GM20431 (cell line): ENCODE measurements around the gene RHOBTB3.

Source experiments
- in situ Hi-C: fragments of 300-500 bp; cut with MseI, MboI; formaldehyde crosslinking; loops from one replicate; pipeline ENCODE4 v1.15.0; 2020; ENCODE audit warnings: low sequenced_read_pairs; ENCODE audit not compliant: unreplicated experiment

RHOBTB3 gene

DNA sequence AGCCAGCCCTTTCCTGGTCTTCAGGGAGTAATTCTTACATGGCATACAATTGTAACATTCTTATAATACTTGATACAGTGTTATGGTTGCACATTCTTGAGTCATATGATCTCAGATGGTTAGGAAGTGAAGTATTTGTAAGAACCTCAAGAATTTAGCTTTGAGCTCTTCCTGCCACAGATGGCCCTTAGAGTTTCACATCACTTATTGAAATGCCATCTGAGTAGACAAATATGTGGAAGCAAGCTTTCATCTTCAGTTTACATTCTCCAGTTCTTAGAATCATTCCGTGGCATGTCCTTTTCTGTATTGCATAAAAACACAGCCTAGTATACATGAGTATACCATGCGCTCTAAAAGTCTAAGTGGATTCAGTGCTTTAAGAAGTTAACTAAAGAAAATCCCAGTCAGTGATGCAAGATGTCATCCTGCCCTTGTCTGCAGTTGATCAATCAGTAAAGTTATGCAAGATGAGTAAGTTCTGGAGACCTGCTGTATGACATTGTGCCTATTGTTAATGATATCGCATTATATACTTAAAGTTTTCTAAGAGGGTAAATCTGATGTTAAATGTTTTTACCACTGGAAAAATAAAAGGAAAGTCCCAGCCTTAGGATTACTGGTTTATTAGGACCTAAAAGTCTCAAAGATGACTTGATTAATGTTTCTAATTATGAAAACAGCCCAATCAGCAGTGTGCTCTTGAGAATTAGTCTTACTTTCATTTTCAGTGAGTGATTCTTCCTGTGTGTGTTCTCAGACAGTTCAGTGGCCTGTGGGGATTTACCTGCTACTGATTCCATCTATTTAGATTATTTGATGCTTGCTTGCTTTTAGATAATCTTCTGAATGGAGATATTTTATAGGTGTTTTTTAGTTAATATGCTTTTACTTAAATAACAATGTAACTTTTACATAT is 29.4 kb downstream of the RHOBTB3 start:
- in situ Hi-C loops, result loop anchor here (25.0 kb wide), 1 partner anchor 98 kb away; no protein-coding TSS in a partner anchor

DNA sequence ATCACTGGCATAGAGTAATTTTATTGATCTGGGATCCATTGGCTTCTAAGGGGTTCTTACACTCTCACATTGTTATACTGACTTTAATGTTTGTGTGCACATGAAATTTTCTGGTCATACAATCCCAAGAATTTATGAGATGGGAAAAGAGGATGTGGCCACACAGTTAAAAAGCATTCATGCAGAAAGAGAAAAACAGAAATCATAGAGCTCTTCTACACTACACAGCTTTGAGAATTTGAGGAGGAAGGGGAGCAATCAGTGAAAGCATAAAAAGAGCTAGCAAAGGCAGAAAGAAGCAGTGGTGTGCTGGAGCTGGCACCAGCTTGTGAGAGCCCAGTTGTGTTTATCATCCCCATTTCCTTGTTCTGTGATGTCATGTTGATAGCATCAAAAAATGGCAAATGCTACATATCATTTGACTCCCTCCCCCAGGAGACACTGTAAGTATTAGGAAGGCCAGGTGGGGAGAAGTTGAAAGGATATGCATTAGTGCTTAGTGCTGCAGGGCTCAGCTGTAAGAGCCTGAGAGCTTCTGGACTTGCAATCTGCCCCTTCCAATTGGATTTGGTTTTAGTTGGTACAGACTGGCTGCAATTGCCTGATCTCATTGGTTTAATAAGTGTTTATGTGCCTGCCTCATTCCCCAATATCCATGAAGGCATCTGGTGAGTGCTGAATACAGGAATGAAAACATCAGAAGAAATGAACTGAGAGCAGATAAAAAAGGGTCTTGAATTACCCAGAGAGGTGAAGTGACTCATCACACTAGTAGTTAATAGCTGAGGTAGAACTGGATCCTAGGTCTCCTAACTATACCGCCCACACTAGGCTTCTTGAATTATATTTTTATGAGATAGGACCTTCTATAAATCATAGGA is 30.9 kb downstream of the RHOBTB3 start:
- in situ Hi-C loops, result loop anchor here (25.0 kb wide), 1 partner anchor 100 kb away; no protein-coding TSS in a partner anchor

DNA sequence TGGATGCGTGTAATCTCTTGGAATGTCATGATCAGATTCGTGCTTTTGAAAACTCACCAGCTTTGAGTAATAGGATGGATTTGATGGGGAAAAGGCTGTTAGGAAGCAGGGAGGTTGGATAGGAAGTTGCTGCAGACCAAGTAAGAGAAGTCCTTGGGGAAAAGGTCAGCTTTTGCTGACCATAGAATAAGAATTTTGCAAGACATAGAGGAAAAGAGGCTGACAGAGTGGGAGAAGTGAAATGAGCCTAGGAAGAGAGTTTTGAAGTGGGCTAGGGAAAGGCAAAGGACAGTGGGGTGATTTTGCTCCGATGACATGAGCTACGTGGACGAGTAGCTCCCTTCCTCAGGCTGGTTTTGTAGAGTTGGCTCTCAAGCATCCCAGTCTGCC is 31.5 kb downstream of the RHOBTB3 start:
- in situ Hi-C loops, result loop anchor here (25.0 kb wide), 1 partner anchor 100 kb away; no protein-coding TSS in a partner anchor

DNA sequence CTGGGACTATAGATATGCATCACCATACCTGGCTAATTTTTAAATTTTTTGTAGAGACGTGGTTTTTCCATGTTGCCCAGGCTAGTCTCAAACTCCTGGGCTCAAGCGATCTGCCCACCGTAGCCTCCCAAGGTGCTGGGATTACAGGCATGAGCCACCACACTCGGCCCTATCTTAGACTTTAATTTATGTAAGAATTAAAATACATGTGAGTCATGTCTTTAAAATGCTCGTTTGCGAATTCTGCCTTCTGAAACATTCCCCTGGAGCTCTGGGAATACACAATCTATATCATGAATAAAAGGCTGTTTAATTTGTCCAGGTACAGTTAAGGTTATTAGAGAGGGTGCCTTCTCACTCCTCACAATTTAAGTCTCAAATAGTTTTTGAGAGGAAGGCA is 32.8 kb downstream of the RHOBTB3 start:
- in situ Hi-C loops, result loop anchor here (25.0 kb wide), 1 partner anchor 102 kb away; no protein-coding TSS in a partner anchor

DNA sequence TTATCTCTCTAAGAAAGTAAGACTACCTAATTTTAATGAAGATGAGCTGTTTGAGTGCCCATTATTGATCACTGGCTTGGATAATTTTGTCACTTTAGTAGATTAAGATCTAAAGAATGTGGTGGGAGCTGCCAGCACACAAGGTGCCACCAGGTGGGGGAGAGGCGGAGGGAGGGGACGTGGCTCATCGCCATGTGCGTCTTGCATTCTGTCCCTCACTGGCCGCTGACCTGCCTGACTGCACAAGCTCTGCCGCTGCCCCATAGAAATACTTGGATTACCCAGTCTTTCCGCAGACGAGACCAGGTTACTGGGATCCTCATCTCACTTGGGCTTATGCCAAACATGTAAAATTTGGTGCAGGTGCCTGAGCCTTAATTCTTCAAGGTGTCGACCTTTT is 37.6 kb downstream of the RHOBTB3 start:
- in situ Hi-C loops, result loop anchor here (25.0 kb wide), 1 partner anchor 106 kb away; no protein-coding TSS in a partner anchor

DNA sequence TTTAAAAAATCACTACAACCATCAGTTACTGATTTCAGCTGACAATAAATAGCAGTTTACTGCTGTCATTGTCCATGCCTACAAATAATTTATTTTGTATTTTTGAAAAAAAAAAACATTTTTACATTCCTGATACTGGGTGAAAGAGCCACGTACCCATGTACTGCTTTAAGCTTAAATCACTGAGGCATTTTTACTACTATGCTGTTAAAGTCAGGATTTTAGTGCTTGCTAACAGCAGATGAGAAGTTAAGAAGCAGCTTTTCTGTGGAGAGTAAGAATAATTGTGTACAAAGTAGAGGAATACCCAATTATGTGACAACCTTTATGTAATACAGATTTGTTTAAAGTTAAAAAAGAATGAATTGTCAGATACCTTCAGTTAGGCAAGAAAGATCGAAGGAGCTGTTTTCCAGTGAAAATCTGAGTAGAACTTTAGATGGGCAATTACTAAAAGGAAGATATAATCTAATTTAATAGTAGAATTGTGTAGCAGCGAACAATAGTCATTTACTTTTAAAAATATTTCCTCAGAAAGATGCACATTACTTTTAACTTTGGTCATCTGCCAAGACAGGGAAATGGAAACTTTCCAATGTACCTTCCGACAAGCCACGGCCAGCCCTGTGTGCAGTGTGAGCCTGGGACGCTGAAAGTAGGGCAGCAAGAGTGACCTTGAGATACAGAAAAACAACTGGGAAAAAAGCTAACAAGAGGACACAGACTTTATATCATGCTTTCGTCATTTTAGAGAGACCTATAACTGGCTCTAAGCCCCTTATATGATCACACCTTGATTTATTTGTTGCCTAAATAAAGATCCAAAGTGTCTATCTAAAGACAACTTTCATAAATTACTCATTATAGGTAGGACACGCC is 39.9 kb downstream of the RHOBTB3 start:
- in situ Hi-C loops, result loop anchor here (10.0 to 25.0 kb wide), 2 partner anchors 74 to 109 kb away; no protein-coding TSS in a partner anchor

DNA sequence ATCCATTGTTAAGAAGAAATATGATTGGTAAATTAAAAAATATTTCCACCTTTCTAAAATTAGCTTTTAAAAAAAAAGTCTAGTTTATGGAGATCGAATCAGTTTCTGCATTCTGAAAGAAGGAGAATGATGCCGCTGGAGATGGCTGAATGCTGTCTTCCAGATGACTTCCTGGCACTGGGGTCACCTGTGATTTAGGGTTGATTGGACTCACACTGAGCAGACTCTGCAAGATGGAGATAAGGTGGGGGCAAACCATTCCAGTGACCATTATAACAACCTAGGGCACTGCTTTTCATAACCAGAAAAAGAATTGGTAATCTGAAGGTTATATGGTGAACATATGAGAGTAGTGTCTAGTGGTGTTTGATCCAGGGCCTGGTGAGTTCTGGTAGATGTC is 40.8 kb downstream of the RHOBTB3 start:
- in situ Hi-C loops, result loop anchor here (10.0 to 25.0 kb wide), 2 partner anchors 73 to 110 kb away; no protein-coding TSS in a partner anchor

DNA sequence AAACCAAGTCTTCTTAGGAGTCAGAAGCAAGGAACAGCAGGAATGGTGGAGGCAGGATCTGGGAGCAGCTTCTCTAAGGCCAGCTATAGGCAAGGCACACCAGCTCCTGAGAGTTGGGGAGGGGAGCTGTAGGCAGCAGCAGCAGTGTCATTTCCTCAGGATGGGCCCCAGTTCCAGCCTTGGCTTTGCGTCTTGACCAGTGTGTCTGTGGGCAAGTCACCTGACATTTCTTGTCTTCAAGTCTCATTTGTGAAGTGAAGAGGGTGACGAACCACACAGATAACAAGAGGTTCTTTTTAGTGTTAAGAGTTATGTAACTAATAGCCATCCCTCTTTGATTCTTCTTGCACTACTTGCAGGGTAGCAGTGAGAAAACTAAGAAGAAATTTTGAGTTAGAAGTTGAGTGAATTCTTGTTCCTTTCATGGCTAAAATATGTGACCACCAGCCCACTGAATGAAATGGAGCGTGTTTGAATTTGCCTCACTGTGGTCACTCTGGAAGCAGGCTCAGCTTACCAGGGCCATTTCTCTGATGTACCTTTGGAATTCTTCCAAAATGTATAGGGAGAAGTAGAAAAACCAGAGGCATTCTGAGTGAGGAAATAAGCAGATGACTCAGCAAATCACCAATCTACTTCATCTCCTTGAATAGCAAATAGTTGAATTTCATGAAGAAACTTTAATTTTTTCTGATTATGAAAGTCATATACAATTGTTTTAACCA is 42.4 kb downstream of the RHOBTB3 start:
- in situ Hi-C loops, result loop anchor here (10.0 to 25.0 kb wide), 2 partner anchors 71 to 111 kb away; no protein-coding TSS in a partner anchor

DNA sequence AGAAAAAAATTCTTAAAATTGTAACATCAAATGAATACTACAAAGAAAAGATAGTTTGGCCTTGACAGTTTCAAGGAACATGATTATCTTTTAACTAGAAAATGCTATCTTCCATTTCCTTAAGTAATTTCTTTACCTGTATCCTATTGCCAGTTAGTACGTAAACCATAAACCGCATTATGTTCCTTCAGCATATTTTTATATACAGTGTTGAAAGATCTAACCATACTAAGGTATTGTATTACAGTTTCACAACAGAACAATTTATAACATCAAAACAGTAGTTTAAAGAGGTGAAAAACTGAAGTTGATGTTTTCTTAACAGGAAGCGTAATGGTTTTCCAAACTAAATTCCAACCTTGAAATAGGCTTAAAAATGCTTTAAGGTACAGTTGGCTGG is 46.3 kb downstream of the RHOBTB3 start:
- in situ Hi-C loops, result loop anchor here (10.0 kb wide), 1 partner anchor 67 kb away; no protein-coding TSS in a partner anchor

DNA sequence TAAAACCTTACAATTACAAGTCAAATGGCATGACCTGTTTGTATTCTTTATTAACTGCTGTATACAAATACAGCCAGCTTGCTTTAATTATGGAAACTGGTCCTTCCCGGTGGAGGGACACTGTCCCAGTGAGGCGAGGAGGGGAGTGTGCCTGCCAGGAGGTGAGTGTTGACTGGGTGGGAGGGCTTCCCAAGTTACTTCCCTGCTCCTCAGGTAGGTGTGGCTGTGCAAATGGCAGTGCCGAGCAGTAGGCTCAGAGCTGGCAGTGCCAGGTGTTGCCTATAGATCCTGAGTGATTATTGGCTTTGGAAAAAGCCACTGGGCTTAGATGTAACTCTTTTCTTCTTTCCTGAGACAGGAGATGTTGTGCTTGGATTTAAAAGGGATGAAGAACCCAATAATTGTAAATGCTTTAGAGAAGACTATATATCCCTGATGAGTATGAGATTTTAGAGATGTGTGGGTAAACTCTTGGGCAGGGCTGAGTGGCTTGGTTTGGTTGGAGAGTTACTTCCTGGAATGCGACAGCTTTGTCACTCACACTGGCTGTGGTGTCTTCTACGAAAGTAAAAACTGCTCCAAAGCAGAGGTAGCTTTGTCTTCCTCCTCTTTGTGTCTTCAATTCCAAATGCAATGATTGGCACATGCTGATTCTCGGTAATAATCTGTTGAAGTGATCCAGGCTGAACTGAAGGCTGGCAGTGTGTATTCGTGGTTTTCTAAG is 47.7 kb downstream of the RHOBTB3 start:
- in situ Hi-C loops, result loop anchor here (10.0 kb wide), 1 partner anchor 66 kb away; no protein-coding TSS in a partner anchor

DNA sequence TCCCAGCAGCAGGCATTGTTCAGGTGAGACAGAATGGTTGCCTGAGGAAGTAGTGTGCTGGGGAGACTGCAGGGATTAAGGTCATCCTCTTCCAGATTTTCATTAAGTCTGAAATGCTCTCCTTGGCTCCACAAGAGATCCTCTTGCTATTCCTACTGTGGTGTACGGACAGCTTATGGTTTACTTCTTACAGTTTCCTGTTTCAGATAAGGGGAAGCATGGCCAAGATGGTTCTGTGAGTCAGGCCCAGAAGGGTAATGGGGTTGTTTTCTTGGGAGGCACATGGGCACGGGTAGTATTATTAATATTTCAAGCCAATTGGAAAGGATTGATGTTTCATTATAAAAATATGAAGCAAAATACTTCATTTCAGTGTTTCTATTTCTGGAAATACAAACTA is 48.5 kb downstream of the RHOBTB3 start:
- in situ Hi-C loops, result loop anchor here (10.0 kb wide), 1 partner anchor 65 kb away; no protein-coding TSS in a partner anchor

DNA sequence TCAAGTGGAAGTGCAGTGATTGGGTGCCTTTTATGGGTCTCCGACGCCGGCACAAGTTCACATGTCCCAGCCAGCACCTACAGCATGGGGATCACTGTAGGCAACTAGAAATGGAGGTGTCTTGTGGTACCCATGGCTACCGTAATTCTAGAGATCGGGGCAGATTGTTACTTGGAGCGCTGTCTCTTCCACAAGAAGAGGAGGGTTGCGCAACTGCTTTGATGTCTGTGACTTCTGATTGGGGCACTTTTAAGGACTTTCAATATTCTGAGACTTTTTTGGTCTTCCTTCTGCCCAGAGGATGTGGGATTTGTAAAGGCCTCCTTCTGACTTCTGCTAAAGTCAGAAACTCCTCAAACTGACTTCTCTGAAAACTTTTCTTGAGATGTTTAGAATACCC is 49.5 kb downstream of the RHOBTB3 start:
- in situ Hi-C loops, result no loop called here

DNA sequence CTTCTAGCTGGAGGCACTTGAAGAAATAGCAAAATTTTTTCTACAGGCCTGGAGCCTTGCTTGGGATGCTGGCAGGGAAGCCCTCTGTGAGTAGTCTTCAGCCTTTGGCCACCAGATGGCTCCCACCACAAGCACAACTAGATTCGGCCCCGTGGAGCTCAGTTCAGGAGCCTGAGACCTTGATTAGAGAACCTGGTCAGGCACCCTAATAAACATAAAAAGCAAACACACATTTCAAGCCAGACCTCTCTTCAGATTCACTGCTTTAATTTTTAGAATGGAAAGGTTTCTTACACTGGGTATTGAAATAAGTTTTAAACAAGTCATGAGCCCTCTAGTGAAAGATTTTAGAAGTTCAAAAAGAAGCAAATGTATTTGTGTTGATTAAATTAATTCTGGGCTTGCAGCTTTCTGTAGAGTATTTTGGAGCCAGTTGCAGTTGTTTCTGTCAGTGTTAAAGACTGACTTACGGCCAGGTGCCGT is 50.0 kb downstream of the RHOBTB3 start:
- in situ Hi-C loops, result no loop called here

DNA sequence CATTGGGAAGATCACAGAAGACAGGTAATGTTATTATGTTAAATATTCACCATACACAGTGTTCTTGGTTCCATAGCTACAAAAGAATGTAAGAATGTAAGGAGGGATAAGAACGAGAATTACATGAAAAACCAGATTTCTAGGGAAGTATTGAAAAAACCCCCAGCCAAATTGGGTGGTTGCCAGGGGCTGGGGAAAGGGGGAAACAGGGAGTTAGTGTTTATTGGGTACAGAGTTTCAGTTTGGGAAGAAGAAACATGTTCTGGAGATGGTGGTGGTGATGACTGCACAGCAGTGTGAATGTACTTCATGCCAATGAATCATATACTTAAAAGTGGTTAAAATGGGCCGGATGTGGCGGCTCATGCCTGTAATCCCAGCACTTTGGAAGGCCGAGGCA is 51.0 kb downstream of the RHOBTB3 start:
- in situ Hi-C loops, result no loop called here

DNA sequence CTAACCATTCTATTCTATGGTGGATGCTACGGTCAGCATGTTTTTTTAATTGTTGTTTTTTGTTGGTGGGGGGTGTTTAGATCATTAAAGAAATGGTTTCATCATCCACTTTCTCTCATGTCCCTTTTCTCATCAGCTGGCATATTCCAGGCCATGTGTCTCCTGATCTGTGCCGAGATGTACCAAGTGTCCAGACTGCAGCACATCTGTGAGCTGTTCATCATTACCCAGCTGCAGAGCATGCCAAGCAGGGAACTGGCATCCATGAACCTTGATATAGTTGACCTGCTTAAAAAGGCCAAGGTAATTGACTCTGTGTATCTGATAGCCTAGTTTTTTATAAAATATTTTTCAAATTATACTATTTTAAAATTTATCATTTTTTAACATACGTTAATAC is 52.5 kb downstream of the RHOBTB3 start:
- in situ Hi-C loops, result no loop called here

DNA sequence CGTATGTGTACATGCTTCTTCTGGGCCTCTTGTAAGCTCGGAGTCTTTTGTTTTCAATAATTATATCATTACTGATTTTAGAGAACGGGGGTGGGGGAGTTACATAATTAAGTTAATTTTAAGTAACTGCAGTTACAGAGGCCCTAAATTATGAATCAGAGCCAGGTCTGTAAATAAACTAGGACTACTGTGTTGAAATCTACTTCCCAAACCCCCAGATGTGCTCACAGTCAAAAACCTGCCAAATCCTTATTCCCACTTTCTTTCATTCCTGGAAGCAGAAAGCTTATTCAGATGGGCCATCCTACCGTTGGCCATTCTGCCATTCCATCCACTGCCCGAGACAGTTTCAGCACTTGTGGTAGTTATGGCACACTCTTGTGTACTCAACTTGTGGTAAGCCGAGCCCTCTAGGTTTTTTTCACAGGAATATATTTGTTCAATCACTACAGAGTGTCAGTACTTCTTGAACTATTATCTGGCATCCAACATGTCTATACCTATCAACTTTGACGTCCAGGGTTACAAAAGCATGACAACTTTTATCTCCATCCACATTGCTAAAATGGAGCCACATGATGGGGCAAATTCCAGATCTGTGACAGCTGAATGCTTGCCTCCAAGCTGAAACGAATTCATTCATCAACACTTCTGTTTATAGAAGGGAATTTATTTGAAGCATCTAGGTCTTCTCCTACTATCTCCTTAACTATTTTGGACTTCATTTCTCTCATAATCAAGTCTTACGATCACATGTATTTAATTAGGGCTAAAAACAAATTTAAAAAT is 53.6 kb downstream of the RHOBTB3 start:
- in situ Hi-C loops, result no loop called here

DNA sequence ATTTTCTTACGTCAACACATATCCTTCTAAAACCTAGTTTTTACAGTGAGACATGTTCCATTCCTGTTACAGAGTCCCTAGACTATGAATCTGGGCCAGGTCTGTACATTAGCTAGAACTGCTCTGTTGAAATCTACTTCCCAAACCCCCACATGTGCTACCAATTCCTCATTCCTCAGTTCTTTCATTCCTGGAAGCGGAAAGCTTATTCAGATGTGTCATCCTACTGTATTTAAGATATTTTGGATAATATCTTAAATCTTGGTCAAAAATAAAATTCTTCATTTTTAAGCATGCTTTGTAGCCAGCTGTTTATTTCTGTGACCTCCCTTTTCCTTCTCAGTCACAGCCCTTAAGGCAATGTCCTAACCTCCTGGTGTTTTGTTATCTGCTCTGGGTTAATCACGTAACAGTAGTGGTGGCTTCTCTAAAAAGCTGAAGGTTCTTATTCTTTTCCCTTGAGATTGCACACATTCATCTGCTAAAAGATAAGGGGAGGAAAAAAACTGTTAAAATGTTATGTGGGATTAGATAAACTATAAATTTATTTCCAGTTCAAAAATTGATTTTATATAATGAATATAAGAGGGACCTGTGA is 55.8 kb downstream of the RHOBTB3 start:
- in situ Hi-C loops, result no loop called here
